ENCODE measurements around the gene PNKD.

DNA sequence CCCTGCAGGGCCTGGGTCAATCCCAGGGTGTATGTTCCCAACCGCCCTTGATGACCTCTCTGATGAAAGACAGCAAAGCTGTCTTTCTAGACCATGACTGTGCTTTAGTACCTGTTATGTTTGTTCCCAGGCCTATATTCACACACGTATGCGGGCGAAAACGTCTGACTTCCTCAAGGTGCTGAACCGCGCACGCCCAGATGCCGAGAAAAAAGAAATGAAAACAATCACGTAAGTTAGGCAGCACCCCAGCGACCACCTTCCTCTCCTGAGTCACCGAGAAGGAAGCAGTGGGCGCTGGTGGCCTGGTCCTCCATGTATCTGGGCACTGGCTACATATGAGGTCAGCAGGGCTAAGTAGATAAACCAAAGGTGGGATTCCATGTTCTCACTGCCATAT lies 20.6 kb upstream of the PNKD start:
- TF ChIP-seq, protein P1, sequence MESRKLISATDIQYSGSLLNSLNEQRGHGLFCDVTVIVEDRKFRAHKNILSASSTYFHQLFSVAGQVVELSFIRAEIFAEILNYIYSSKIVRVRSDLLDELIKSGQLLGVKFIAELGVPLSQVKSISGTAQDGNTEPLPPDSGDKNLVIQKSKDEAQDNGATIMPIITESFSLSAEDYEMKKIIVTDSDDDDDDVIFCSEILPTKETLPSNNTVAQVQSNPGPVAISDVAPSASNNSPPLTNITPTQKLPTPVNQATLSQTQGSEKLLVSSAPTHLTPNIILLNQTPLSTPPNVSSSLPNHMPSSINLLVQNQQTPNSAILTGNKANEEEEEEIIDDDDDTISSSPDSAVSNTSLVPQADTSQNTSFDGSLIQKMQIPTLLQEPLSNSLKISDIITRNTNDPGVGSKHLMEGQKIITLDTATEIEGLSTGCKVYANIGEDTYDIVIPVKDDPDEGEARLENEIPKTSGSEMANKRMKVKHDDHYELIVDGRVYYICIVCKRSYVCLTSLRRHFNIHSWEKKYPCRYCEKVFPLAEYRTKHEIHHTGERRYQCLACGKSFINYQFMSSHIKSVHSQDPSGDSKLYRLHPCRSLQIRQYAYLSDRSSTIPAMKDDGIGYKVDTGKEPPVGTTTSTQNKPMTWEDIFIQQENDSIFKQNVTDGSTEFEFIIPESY (IDR thresholded peaks at IDR 0.05; ENCODE audit: extremely low read depth, insufficient replicate concordance, low read length): no peak
- TF ChIP-seq, protein P2, sequence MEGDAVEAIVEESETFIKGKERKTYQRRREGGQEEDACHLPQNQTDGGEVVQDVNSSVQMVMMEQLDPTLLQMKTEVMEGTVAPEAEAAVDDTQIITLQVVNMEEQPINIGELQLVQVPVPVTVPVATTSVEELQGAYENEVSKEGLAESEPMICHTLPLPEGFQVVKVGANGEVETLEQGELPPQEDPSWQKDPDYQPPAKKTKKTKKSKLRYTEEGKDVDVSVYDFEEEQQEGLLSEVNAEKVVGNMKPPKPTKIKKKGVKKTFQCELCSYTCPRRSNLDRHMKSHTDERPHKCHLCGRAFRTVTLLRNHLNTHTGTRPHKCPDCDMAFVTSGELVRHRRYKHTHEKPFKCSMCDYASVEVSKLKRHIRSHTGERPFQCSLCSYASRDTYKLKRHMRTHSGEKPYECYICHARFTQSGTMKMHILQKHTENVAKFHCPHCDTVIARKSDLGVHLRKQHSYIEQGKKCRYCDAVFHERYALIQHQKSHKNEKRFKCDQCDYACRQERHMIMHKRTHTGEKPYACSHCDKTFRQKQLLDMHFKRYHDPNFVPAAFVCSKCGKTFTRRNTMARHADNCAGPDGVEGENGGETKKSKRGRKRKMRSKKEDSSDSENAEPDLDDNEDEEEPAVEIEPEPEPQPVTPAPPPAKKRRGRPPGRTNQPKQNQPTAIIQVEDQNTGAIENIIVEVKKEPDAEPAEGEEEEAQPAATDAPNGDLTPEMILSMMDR (IDR thresholded peaks at IDR 0.05 in 2 of 3, conservative IDR thresholded peaks at IDR 0.05 in 1 of 3; ENCODE audit: borderline replicate concordance in 1 of 3, insufficient read depth in 1 of 3, low read depth in 2 of 3, low read length in 2 of 3): no peak
